ENCODE data around the gene MYO1B.

Gene MYO1B

GRCh38 chr2:191262436-191262835 lies 17.2 kb downstream of the MYO1B start:
- no peak for DNase-seq (ENCODE audit: low read depth)

- DNase-seq (ENCODE audit: low read depth), result no peak
These were observed 17.8 kb downstream of the MYO1B start for GRCh38 chr2:191263050-191263449.

DNA sequence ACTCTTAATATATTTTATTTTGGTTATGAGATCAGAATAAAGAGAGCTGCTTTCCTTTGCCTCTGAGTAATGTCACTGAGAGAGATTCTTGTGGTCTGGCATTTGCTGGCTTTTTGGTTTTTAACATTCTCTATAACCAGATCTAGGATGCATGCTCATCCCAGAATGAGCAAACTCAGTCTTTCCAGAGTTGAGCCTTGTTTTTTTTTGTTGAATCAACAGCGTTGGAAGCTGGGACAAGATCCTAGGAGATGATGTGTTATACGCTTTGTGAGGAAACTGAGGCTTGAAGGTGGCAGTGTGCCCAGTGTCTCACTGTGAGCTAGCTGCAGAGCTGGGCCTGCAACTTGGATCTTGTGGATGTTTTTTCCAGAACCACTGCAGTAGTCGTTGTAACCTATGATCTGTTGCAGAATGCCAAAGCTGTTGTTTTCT lies 19.5 kb downstream of the MYO1B start:
- no peak for DNase-seq (ENCODE audit: low read depth)

- DNase-seq (ENCODE audit: low read depth), result no peak
These were observed 20.3 kb downstream of the MYO1B start for GRCh38 chr2:191265311-191266170.

- no peak for DNase-seq (ENCODE audit: low read depth)
These were observed 21.0 kb downstream of the MYO1B start for GRCh38 chr2:191266201-191266600.

GRCh38 chr2:191268596-191268995 lies 23.4 kb downstream of the MYO1B start:
- DNase-seq (ENCODE audit: low read depth), result no peak

GRCh38 chr2:191270306-191271161 lies 25.3 kb downstream of the MYO1B start:
- no peak for DNase-seq (ENCODE audit: low read depth)

DNA sequence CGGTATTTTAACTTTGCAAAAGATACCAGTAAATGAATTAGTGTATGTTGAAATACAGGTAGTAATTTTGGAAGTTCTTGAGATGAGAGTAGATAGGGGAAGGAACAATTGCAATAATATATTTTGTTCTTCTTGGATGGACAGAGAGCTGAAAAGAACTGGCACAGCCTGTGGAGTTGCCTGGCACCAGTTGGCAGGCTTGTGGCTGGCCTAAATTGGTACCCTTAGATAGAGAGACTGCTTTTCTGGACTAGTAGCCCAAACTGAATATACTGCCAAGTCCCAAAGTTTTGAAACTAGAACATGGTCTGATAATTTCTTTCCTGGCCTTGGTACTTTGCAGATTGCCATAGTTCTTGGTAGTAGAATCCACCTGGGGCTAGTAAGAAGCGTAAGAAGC lies 26.9 kb downstream of the MYO1B start:
- DNase-seq (ENCODE audit: low read depth), result no peak

GRCh38 chr2:191274413-191274815 lies 29.2 kb downstream of the MYO1B start:
- no peak for DNase-seq (ENCODE audit: low read depth)

GRCh38 chr2:191276792-191277465 lies 31.7 kb downstream of the MYO1B start:
- no peak for DNase-seq (ENCODE audit: low read depth)

- DNase-seq (ENCODE audit: low read depth), result no peak
These were observed 35.1 kb downstream of the MYO1B start for GRCh38 chr2:191280290-191280689.

DNA sequence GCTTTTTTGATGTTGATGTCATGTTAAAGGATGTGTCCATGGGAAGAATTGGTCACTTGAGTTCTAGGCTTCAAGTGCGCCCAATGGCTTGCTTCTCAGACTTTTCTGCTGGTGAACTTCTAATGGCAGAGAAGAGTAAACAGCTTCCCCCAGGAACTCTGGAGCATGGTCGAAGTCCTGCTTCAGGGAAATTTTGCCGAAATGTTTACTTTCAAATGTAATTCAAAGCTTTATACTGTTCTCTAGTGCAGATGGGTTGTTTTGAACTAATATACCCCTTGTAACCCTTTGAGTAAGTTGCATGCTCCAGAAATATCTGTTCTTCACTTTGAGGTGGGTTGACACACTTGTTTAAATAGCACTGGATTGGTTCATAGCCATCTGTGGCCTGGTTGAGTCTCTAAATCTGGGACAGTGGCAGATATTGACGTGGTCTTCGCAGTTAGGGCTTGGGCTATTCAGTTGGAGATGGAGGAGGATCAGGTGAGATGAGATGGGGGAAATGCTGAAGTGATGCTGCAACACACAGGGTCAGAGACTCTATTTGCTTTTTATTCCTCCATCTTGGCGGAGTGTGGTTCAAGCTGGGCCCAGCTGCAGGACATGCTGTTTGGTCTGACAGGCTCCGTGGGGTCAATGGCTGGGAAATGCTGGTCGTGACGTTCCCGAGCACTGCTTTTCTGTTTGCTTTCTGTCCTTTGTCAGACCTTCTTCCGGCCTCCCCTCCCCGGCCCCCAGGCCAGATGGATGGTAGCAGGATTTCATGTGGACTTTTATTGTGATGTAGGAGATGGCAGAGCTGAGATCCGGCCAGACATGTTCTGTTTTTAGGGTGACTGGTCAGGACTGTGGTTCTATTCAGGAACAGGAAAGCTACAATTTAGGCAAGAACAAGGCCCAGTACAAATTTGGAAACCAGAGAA lies 35.9 kb downstream of the MYO1B start:
- DNase-seq (ENCODE audit: low read depth), result no peak

GRCh38 chr2:191285252-191285651 lies 40.0 kb downstream of the MYO1B start:
- DNase-seq (ENCODE audit: low read depth), result no peak

- no peak for DNase-seq (ENCODE audit: low read depth)
These were observed 42.6 kb downstream of the MYO1B start for GRCh38 chr2:191287820-191288219.

DNA sequence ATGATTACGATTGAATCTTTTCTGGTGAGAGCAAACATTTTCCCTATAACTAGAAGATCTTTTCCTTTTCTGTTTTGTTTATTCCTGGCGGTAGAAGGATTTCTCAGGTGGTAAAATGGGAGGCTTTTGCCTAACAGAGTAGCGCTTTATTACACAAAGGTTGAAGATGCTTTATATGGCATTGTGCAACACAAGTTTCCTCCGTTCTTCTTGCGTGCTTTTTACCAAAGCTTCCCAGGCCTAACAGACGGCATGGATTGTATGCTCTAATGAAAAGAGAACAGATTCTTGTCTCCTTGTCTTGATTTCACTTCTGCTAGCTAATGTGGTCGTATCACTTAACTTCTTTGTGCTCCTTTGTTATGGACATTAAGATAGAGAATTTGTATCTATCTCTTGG lies 43.8 kb downstream of the MYO1B start:
- DNase-seq (ENCODE audit: low read depth), result no peak

DNA sequence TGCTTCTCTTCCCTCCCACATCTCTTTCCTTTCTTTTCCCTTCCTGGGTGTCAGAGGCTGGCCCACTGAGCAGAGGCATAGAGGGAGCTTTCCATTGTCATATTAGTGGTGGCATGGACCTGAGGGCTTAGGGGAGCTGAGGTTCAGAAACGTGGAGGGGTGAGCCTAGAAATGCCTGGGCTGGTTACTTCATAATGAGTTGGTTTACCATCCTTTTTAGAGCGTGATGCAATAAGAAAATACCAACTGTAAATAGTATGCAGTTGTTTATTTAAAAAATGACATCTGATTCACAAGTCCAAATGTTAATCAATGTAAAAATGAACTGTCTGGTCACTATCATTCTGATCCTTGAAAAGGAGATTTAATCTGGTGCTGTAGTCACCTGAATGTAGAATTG lies 46.3 kb downstream of the MYO1B start:
- DNase-seq (ENCODE audit: low read depth), result no peak

GRCh38 chr2:191292869-191293268 lies 47.7 kb downstream of the MYO1B start:
- DNase-seq (ENCODE audit: low read depth), result no peak

- DNase-seq (ENCODE audit: low read depth), result no peak
These were observed 49.9 kb downstream of the MYO1B start for GRCh38 chr2:191295088-191295487.

DNA sequence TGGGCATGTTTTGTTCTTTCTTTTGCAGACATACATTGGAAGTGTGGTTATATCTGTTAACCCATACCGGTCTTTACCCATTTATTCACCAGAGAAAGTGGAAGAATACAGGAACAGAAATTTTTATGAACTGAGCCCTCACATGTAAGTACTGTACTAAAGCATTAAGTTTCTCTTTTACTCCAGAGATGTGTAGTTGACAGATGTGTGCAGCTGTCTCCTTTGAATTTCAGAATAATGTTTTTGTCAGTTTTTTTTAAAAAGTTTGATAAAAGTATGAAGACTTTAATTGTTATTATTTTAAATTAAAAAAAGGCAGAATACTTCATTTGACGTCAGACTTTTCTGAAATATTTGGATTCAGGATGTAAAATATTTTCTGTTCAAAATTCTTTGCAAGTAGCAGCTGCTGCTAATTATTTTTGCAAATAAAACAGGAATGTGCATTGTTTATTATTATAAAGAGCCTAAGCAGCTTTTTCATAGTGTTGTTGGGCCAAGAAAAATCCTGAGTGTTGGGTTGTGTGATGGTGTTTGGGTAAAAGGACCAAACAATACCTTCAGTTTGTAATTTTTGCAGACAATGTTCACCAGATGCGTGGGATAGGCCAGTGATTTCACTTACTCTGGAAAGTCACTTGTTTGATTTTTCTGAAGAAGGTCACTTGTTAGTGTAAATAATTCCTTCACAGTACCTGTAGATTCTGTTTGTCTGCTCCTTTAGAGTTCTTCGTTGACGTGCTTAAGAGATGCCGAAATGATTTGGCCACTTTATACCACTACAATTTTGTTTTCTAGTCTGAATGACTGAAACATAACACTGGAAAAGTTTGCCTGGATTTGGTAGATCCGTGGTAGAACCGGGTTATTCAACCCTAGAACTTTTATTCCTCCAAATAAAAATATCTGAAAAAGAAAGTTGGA lies 51.1 kb downstream of the MYO1B start:
- DNase-seq (ENCODE audit: low read depth), result no peak

DNA sequence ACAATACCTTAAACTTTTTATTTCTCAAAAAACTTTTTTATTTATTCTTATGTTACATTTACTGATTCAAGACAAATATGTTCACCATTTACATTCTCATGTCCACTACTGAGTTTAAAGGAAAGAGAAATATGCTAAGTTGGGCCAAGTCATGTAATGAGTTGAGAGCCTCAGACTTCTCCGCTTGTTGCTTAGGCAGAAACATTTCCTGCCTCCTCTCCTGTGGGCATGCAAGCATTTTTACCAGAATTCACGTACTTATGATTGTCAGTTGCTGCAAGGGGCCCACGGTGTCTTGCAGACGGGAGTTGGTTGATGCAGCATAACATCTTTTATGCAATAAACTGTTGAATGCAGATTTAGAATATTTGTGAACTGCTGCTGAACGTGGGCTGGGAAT lies 51.8 kb downstream of the MYO1B start:
- DNase-seq (ENCODE audit: low read depth), result no peak
